Left lung (tissue), 10 donors: ENCODE measurements around the gene LBH. TPM values are rescaled to one million over a fixed set of nuclear protein-coding genes. Genes with fewer than 3 reads are reported as not detected.

Experiments
- ATAC-seq: fragments of 200-7000 bp; cut with Tn5 transposase; one replicate; pipeline ENCODE4 v1.9.1; 2020; ENCODE audit warnings: moderate library complexity
- DNase-seq, 4 donors: peaks; one replicate each; pipeline ENCODE4 v3.0.0-alpha.2; 2013 to 2020
- H3K27ac ChIP-seq, 2 donors: fragments of 200-600 bp; sonication (generic) in 1 of 2; one replicate each; pipeline versions ENCODE4 v1.5.0 to v1.8.0; 2020 to 2021
- H3K27me3 ChIP-seq, 2 donors: fragments of 200-600 bp; sonication (generic) in 1 of 2; one replicate each; pipeline versions ENCODE4 v1.5.0 to v1.8.0; 2020 to 2021
- H3K36me3 ChIP-seq, 2 donors: fragments of 200-600 bp; sonication (generic) in 1 of 2; one replicate each; pipeline versions ENCODE4 v1.5.0 to v1.8.0; 2020 to 2021
- H3K4me1 ChIP-seq, 2 donors: fragments of 200-600 bp; one replicate each; pipeline ENCODE4 v1.8.0; 2021
- H3K4me3 ChIP-seq, 2 donors: fragments of 200-600 bp; sonication (generic) in 1 of 2; one replicate each; pipeline versions ENCODE4 v1.5.0 to v1.8.0; 2020 to 2021; ENCODE audit warnings: mild to moderate bottlenecking in 1 of 2
- H3K9me3 ChIP-seq, 2 donors: fragments of 200-600 bp; sonication (generic) in 1 of 2; one replicate each; pipeline versions ENCODE4 v1.5.0 to v1.8.0; 2020 to 2021
- CTCF ChIP-seq, 2 donors: fragments of 200-600 bp; sonication (generic) in 1 of 2; IDR thresholded peaks; one replicate each; pipeline versions ENCODE4 v1.5.0 to v1.8.0; 2021; ENCODE audit warnings: antibody characterized with exemption in 2 of 2
- intact Hi-C, 2 donors: fragments of 100-400 bp; cut with DNase I; formaldehyde crosslinking; loops; one replicate each; pipeline versions ENCODE4 v1.11.2 to v1.14.2; 2022
- polyA plus RNA-seq, 6 donors: library from polyadenylated mRNA; unstranded; fragments of 120-200 nt; gene quantifications; one replicate each; pipeline ENCODE4 v1.2.1, GENCODE V29; 2013; ENCODE audit not compliant: insufficient read length in 6 of 6
- total RNA-seq, 2 donors: library from RNA; stranded (reverse); fragmentation: NEBNext Ultra II Directional; extraction: Animal tissue kit (Norgen Biotek cat#: 25700); gene quantifications; one replicate each; pipeline ENCODE4 v1.2.1, GENCODE V29; 2021
- donor health status: DM: no; HTN: yes; CAD: no.
- donor health status: DM: no; HTN: no; CAD: no.

The LBH gene
- total and polyA plus RNA-seq, 8 donors, result 93.6 to 256 (median 124) TPM

DNA sequence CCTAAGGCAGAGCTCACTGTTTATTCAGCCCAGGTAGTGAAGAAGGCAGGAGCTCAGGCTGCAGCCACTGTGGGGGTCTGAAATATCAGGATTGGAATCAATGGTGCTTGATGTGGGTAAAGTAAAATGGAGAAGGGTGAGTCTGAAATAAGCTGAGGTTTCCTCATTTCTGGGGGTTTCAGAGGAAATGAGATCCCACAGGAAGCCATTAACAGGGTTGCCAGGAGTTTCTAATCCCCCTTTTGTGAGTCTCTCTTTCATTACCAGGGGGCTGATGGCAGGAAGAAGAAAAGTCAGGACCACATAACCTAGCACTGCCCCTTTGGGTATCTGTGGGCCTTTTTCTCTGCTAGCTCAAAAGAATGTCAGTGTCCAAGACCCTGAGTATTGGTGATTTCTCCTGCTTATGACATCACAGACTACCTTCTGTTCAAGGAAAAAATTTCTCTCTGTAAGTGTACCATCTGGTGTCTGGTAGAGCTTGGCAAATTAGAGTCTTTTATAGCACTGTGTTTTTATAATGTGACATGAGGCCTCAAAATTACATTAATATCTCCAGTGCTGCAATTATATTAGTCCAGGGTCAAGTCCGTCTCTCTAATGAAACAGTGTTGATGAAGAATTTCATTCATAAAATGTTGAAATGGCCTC is 56.0 kb downstream of the LBH start:
- ATAC-seq (no peak), DNase-seq (no peak)
- H3K4me1 ChIP-seq, result no peaks in the 10 kb centered on the region
- H3K9me3 ChIP-seq, result no peaks in the 10 kb centered on the region
- no peak overlapping the region for H3K27ac ChIP-seq
- H3K4me3 ChIP-seq, result no peak overlapping the region
- intact Hi-C loops, result no loop called here
- no peaks in the 10 kb centered on the region for H3K36me3 ChIP-seq
- no peak for TF ChIP-seq CTCF (IDR thresholded peaks at IDR 0.05)
- no peaks in the 10 kb centered on the region for H3K27me3 ChIP-seq

DNA sequence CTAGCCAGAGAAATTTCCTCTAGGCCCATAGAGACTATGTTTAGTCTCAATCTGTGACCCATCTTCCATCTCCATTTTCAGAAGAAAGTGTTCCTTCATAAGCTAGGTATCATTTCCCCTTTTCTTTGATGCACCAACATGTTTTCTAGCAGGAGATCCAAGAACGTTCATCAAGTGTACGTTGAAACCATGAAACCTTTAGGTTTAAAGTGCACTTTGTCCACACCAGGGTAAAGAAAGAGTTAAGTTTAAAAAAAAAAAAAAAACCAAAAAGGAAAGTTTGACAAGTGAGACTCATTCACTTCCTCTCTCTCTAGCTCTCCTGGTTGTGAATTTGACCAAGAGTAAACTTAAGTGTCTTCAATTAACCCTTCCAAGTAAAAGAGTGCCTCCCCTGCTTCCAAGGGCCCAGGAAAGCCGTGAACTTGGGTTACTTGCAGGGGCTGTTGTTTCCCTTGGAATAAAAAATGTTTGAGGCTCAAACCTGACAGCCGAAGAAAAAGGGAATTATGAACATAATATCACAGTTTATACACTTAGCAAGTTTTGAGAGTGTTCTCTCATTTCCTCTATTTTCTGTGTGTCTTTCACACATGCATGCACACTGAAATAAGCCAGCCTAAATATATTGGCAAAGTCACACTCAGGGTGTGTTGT is 56.7 kb downstream of the LBH start:
- peak overlapping the region in 1 of 2 donors; percentile 10 for H3K27ac ChIP-seq
- no peak for TF ChIP-seq CTCF (IDR thresholded peaks at IDR 0.05)
- DNase-seq, result no peak

DNA sequence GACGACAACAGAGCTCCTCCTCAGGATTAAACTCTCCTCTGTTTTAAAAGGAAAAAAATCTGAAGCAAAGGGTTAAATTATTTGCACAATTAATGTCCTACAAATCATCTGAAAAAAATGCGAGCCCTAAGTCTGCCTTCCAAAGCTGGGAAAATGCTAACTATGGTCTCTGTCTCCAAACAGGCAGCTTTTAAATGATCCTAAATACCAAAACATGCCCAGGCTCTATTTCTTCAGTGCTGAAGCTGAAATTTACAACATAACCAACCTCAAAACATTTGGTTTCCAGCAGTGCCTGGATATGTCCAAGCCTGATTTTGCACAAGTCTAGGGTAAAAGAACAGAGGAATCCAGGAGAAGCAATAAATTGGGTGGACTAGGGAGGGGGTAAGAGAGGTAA is 57.2 kb downstream of the LBH start:
- Histone ChIP-seq H3K27ac (peak overlapping the region in 1 of 2 donors; percentile 10), H3K9me3 (no peaks in the 10 kb centered on the region), H3K27me3 (no peaks in the 10 kb centered on the region)

More for the DNA sequence above, 56.7 kb downstream of the LBH start:
- Histone ChIP-seq H3K27me3 (no peaks in the 10 kb centered on the region), H3K4me3 (no peak overlapping the region), H3K36me3 (no peaks in the 10 kb centered on the region), H3K4me1 (no peaks in the 10 kb centered on the region), H3K9me3 (no peaks in the 10 kb centered on the region)
- intact Hi-C loops, result no loop called here
- no peak for ATAC-seq

DNA sequence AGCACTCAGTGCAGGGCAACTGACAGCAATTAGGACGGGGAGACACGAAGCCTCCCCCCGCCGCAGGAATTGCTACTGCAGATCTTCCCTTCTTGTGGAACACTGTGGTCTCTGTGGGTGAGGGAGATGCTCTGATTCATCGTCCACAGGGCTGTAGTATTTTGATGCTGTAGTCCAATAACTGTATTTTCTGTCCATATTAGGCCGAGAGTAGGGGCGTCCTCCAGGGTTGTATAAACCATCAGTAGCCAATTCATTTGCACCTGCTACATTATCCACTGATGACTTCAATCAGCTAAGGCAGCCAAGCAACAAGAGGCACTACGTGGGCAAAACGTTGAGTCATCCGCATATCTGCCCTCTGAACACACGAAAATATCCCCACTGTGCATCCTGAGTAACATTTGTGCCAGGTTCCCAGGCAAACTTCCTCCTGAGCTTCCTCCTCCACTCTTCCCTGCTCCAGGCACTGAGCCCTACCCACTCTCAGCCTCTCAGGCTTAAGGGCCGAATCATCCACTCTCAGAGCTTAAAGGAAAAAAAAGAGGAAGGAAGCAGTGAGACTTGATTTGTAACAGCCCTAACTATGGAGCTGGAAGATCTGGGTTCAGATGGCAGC is 62.1 kb downstream of the LBH start:
- H3K36me3 ChIP-seq, result no peaks in the 10 kb centered on the region
- TF ChIP-seq CTCF (IDR thresholded peaks at IDR 0.05), result no peak
- ATAC-seq (peak; percentile 93), DNase-seq (peak in 2 of 4 donors; percentile 44 to 53)
- no peaks in the 10 kb centered on the region for H3K27me3 ChIP-seq
- H3K27ac ChIP-seq, result peak overlapping the region; percentile 7 to 26
- H3K4me3 ChIP-seq, result no peak overlapping the region
- intact Hi-C loops, result no loop called here
- H3K4me1 ChIP-seq, result peaks cover 5 to 8% of the 10 kb centered on the region in 2 donors
- H3K9me3 ChIP-seq, result no peaks in the 10 kb centered on the region

More for the DNA sequence above, 57.2 kb downstream of the LBH start:
- Histone ChIP-seq H3K36me3 (no peaks in the 10 kb centered on the region), H3K4me3 (no peak overlapping the region), H3K4me1 (peaks cover 3 to 4% of the 10 kb centered on the region in 2 donors)
- no peak for TF ChIP-seq CTCF (IDR thresholded peaks at IDR 0.05)
- ATAC-seq (no peak), DNase-seq (no peak)
- intact Hi-C loops, result no loop called here

DNA sequence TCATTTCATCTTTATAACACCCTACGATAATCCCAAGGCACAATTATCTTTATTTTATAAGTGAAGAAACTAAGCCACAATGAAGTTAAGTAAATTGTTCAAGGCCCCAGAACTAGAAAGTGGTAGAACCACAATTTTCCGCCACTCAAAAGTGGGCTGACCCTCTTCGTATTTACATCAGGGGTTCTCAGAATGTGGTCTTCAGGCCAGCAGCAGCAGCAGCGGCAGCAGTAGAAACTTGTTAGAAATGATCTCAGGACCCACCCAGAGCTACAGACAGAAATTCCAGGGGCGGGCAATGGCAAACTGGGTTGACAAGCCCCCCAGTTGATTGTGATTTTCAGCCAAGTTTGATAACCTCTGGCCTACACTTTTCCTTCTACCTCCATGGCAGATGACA is 62.8 kb downstream of the LBH start:
- peaks cover 5 to 8% of the 10 kb centered on the region in 2 donors for H3K4me1 ChIP-seq
- no peaks in the 10 kb centered on the region for H3K9me3 ChIP-seq
- ATAC-seq (no peak), DNase-seq (no peak)
- H3K27ac ChIP-seq, result peak overlapping the region in 1 of 2 donors; percentile 26
- H3K4me3 ChIP-seq, result no peak overlapping the region
- no peak for TF ChIP-seq CTCF (IDR thresholded peaks at IDR 0.05)
- intact Hi-C loops, result no loop called here
- no peaks in the 10 kb centered on the region for H3K27me3 ChIP-seq
- H3K36me3 ChIP-seq, result no peaks in the 10 kb centered on the region
